SKM-1 (cell line): ENCODE data around the gene SCYGR1.
"Not testable (repeated sequence)": the region's sequence is repeated elsewhere in the genome, so short reads cannot be mapped to it uniquely, and the experiment has no call there.

ENCODE experiments used
- DNase-seq: peaks from one replicate; lab custom pipeline; 2025; ENCODE audit not compliant: unreplicated experiment; lab: John Stamatoyannopoulos, UW

SCYGR1 gene

GRCh38 chr2:227404585-227405271 is 17.0 kb upstream of the SCYGR1 start:
- DNase-seq: peak; percentile 36

GRCh38 chr2:227402959-227403358 is 15.2 kb upstream of the SCYGR1 start:
- no peak for DNase-seq

GRCh38 chr2:227402321-227402720 is 14.6 kb upstream of the SCYGR1 start:
- DNase-seq: no peak

- DNase-seq: no peak
Observed at GRCh38 chr2:227401550-227401949, 13.8 kb upstream of the SCYGR1 start.

- DNase-seq: no peak
Observed at GRCh38 chr2:227398684-227399670, 11.2 kb upstream of the SCYGR1 start.

GRCh38 chr2:227397562-227397961 is 9.8 kb upstream of the SCYGR1 start:
- DNase-seq: no peak

- no peak for DNase-seq
Observed at GRCh38 chr2:227395556-227395955, 7.8 kb upstream of the SCYGR1 start.

- DNase-seq: no peak
Observed at GRCh38 chr2:227394401-227394800, 6.7 kb upstream of the SCYGR1 start.

- DNase-seq: no peak
Observed at GRCh38 chr2:227390468-227391256, 2.9 kb upstream of the SCYGR1 start.

- no peak for DNase-seq
Observed at GRCh38 chr2:227389661-227390060, 1.9 kb upstream of the SCYGR1 start.

GRCh38 chr2:227389231-227389630 is 1.5 kb upstream of the SCYGR1 start:
- no peak for DNase-seq

GRCh38 chr2:227388537-227389011 is 825 bp upstream of the SCYGR1 start:
- DNase-seq: no peak

GRCh38 chr2:227386630-227387029 is 1.1 kb downstream of the SCYGR1 start:
- no peak for DNase-seq

- DNase-seq: no peak
Observed at GRCh38 chr2:227383686-227384085, 4.1 kb downstream of the SCYGR1 start.

GRCh38 chr2:227382241-227382835 is 5.4 kb downstream of the SCYGR1 start:
- DNase-seq: not testable (repeated sequence)

GRCh38 chr2:227379095-227379494 is 8.7 kb downstream of the SCYGR1 start, which contains the start of gene TM4SF20:
Gene TM4SF20 (minus strand): TSS chr2:227379306. CDS start chr2:227379268, 38 bp downstream.
- DNase-seq: no peak

GRCh38 chr2:227378371-227378782 is 9.4 kb downstream of the SCYGR1 start:
- no peak for DNase-seq

- DNase-seq: no peak
Observed at GRCh38 chr2:227377467-227378351, 10.0 kb downstream of the SCYGR1 start.

GRCh38 chr2:227376656-227377396 is 10.9 kb downstream of the SCYGR1 start:
- no peak for DNase-seq
